GM21529 (cell line): Measurements from ENCODE around the gene EPGN.
"Not testable (repeated sequence)": the region's sequence is repeated elsewhere in the genome, so short reads cannot be mapped to it uniquely, and the experiment has no call there.

Experiments
- ATAC-seq: cut with Tn5 transposase; IDR thresholded peaks from one replicate; pipeline ENCODE4 v1.9.1; 2021; ENCODE audit not compliant: unreplicated experiment

EPGN gene

DNA sequence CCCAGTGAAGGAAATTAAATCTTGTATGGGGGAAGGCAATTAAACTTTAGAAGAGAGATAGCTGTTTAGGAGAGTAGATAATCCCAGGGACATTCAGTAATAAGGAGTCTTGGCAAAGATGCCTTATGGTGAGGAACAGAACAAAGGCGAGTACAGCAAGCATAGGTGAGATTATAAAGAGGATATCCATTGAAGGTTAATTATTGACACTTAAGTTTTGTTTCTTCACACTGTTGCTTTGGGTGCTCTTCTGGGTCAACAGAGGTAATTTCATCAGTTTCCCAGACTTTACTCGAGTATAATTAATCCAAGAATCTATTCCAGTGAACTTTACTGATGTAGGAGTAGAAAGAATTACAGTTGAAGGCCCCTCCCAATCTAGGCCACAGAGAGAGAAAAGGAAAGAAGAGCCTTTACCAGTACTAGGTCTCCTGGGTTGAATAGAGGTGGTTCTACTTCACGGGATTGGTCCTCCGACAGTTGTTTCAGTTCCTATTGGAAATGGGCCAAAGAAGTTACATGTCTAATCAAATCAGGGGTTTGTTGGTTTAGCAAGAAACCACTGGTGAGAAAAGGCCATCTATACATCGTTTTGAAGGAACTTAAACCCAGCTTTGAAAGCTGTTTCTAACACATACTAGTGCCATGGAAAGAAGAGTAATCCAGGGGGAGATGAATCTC, 27.2 kb downstream of the EPGN start:
- peak; percentile 72 for ATAC-seq

DNA sequence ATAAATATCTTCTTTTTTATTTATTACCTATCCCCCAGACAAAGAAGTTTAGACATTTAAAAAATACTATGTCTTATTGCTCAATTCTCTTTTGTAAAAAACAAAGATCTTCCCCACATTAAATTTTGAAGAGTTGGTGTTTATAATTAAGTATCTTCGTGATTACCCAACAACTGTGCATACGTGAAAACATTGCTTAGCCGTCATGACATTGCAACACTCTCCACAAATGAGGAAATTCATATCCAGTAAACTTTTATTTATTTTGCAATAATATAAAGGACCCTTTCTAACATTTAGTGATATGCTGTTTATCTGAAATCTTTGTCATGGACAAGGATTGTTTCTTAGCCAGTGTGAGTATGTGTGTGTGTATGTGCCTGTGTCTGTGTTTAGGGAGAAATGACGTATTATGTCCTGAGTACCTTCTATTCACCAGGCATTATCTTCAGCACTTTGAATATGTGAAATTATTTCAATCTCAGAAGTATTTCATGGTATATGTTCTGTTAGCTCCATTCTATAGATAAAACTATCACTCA, 30.6 kb downstream of the EPGN start:
- no peak for ATAC-seq

DNA sequence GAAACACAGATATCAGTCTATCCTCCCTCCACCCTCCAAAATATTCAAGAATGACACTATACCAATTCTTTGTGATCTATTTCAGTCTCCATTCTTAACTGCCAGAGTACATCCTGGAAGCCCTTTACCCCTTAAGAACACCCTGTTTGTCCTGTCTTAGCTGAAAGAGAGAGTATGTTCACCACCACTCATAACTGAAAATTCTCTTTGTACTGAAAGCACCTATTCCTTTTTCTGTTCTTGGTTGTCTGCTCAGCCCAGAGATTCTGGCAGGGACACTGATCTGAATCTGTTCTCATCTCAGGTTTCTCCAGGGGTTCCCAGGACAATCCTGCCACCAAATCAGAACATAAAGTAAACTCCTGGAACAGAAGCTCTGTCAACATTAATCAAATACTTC, 31.2 kb downstream of the EPGN start:
- no peak for ATAC-seq

DNA sequence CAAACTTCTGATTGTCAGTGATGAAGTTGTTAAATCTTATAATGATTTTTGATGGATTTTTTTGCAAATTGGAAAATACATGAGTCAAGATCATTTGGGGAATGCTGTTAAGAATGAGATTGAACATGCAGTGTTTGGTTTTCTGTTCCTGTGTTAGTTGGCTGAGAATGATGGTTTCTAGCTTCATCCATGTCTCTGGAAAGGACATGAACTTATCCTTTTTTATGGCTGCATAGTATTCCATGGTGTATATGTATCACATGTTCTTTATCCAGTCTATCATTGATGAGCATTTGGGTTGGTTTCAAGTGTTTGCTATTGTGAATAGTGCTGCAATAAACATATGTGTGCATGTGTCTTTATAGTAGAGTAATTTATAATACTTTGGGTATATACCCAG, 32.2 kb downstream of the EPGN start:
- not testable (repeated sequence) for ATAC-seq

DNA sequence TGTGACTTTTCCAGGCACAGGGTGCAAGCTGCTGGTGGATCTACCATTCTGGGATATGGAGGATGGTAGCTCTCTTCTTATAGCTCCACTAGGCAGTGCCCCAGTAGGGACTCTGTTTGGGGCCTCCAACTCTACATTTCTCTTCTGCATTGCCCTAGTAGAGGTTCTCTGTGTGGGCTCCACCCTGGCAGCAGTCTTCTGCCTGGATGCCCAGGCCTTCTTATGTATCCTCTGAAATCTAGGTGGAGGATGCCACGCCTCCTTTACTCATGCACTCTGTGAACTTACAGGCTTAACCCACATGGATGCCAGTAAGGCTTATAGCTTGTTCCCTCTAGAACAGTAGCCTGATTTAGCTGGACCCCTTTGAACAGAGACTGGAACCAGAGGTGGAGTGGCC, 35.8 kb downstream of the EPGN start:
- ATAC-seq = no peak

DNA sequence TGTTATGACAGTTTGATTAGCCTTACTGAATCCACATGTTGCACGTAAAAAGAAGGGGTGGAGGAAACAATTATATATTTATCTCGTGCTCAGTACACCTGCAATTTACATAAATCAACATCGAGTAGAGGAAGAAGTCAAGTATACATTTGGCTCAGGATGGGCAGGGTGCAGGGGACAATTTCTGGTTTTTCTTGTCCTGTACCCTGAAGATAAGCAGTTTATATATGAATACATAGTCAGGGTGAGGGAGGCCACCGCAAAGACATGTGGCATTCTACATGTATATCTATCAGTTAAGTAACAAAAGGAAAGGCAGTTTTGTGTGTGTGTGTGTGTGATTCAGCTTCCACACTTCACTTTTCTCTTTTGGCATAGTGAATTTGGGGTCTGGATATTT, 45.6 kb downstream of the EPGN start:
- ATAC-seq = no peak

DNA sequence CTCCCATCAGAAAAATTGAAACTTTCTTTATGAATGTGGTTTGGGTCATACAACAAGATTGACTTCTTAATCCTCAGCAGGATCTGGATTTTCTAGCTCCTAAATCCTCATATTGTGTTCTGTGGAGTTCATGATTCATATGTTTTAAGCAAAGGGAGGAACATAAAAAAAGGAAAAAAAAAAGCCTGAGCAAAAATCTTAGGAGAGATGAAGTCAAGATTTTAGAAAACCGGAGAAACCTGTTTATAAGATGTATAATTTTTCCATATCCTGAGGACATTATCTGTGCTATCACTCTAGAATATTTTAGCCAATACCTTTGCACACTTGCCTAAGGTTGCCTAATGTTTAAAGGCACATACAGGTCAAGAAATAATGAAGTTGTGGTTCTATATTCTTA, 49.7 kb downstream of the EPGN start:
- ATAC-seq = no peak

DNA sequence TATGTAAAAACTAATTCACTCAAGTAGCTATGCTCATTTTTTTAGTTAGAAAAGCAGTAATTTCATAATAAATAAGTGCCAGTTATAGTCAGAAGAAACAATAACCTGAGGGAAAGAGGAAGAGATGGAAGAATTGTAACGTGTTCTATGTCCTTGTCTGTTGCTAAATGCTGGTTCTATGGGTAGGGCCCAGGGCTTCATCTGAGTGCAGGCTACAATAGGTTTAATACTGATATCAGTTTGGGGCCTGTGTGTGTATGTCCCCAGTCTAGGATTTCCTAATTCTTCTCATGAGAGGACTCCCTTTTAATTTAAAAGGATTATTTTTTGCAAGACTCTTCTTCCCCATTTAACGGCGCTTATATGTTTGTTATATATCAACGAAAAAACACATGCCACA, 53.4 kb downstream of the EPGN start:
- ATAC-seq = no peak

DNA sequence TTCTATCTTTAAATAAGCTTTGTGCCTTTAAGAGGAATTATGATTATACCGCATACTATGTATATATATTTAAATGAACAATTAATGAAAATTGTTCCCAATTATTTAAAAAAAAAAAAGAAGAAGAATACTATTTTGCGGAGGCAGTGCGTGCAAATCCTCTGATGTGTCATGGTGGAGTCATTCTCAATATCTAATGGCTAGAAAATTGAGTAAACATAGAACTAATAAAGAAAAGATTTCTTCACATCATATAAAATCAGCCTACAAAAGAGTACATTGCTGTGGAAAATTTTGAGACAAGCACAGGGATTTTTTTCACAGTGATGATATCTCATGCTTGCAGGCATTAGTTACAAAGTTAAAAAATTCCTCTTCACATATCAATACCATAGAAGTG, 54.1 kb downstream of the EPGN start:
- no peak for ATAC-seq

DNA sequence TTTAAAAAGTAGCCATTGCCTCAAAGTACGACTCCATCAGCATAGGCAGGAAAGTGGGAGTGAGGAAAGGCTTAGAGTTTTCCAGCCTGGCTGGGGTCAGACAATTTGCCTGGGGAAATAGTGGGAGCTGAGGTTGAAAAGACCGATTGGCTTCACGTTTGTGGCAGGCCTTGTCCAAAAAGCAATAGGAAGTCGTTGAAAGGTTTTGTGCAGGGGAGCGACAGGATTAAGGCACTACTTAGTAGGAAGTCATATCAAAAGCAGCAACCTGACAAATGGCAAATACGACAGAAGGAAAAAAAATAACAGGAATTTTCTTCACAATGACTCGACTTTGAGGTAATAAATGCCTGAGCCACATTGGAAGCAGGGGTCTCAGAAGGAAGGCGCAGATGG, 56.0 kb downstream of the EPGN start:
- ATAC-seq = no peak

DNA sequence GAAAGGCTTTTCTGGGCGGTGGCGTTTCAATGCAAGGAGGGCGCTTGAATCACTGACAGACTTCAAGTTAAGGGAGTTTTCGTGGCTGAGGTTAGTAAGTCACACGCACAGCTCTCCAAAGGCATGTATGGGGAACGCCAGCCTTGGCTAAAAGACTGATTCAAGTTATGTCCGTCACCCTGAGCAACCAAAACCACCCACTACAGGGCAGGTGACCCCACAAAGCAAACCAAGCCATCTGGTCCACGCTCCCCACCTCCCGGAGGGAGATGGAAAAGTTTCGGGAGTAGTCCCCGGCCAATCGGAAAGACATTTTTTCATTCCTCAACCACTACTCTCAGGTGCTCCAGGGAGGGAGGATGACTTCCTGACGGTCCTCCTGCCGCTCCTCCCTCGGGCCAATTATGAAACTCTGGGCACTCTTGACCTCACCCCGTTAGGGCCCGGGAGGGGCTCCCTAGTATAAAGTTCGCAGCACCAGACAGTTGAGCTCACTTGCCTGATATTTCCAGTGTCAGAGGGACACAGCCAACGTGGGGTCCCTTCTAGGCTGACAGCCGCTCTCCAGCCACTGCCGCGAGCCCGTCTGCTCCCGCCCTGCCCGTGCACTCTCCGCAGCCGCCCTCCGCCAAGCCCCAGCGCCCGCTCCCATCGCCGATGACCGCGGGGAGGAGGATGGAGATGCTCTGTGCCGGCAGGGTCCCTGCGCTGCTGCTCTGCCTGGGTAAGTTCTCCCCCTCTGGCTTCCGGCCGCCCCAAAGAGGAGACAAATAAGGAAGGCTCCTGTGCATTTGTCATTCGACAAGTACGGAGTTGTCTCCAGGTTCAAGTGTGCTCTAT, 56.6 kb downstream of the EPGN start, which contains the start of gene EREG:
TSS of gene EREG (plus strand) at position 494 of the 840 bp plus-strand sequence. CDS start at position 658, 164 bp downstream.
- no peak for ATAC-seq

DNA sequence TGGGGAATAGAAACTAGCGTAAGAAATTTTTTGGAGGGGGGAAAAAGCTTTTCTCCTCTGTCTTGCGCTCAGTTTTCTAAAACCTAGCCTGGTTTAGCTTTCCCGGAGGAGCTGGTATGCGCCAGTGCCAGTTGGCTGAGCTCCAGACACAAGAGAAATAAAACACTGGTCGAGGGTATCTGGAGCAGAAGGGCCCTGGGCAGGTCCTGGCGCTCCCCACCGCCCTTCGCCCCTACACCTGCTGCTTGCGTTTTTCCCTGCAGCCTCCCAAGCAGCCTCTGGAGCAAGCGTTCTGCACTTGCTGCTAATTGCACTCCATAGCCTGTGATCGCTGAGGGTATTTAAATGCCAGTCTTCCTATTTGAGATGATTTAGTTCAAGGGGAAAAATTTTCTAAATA, 57.5 kb downstream of the EPGN start:
- no peak for ATAC-seq
